Measurements from ENCODE around the gene RLN3. TPM values are rescaled to one million over a fixed set of nuclear protein-coding genes. Genes with fewer than 3 reads are reported as not detected.
"Not testable (repeated sequence)": the region's sequence is repeated elsewhere in the genome, so short reads cannot be mapped to it uniquely, and the experiment has no call there.

RLN3 gene
- total RNA-seq, 1 experiment from 2014 or later: not detected

DNA sequence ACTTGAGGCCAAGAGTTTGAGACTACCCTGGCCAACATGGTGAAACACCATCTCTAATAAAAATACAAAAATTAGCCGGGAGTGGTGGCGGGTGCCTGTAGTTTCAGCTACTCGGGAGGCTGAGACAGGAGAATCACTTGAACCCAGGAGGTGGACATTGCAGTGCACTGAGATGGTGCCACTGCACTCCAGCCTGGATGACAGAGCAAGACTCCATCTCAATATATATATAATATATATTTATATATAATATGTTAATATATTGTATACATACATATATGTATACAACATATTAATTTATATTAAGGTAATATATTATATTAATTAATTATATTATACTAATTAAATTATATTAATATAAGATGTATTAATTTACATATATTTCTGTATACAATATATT, 8.2 kb upstream of the RLN3 start:
- H3K36me3 ChIP-seq; H3K4me3 ChIP-seq; H3K27ac ChIP-seq; H3K9me3 ChIP-seq (replicated peaks); DNase-seq (ENCODE audit: low read depth in 1 of 2, low spot score in 2 of 2); H3K4me1 ChIP-seq (replicated peaks); H3K27me3 ChIP-seq (replicated peaks): not testable (repeated sequence)

GRCh38 chr19:14021474-14021873, 6.5 kb upstream of the RLN3 start:
- Histone ChIP-seq H3K36me3 (no peaks in the 10 kb centered on the region), H3K4me3 (no peak overlapping the region), H3K27ac (no peak overlapping the region), H3K9me3 (replicated peaks) (no peaks in the 10 kb centered on the region), H3K27me3 (replicated peaks) (no peaks in the 10 kb centered on the region), H3K4me1 (replicated peaks) (no peaks in the 10 kb centered on the region)
- DNase-seq (ENCODE audit: low read depth in 1 of 2, low spot score in 2 of 2): no peak

DNA sequence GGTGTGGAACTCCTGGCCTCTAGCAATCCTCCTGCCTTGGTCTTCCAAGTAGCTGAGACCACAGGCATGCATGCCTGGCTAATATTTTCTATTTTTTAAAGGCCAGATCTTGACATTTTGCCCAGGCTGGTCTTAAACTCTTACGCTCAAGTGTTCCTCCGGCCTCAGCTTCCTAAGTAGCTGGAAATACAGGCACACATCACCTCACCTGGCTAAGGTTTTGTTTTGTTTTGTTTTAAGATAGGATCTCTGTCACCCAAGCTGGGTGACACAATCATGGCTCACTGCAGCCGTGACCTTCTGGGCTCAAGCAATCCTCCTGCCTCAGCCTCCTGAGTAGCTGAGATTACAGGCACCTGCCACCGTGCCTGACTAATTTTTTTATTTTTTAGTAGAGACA, 5.5 kb upstream of the RLN3 start:
- H3K4me1 ChIP-seq (replicated peaks): no peaks in the 10 kb centered on the region
- H3K27me3 ChIP-seq (replicated peaks): no peaks in the 10 kb centered on the region
- no peak overlapping the region for H3K4me3 ChIP-seq
- no peak overlapping the region for H3K27ac ChIP-seq
- DNase-seq (ENCODE audit: low read depth in 1 of 2, low spot score in 2 of 2): no peak
- no peaks in the 10 kb centered on the region for H3K9me3 ChIP-seq (replicated peaks)
- H3K36me3 ChIP-seq: no peaks in the 10 kb centered on the region

GRCh38 chr19:14023404-14024235, 4.3 kb upstream of the RLN3 start:
- Histone ChIP-seq H3K9me3 (replicated peaks) (no peaks in the 10 kb centered on the region), H3K27ac (no peak overlapping the region), H3K4me1 (replicated peaks) (no peaks in the 10 kb centered on the region), H3K36me3 (no peaks in the 10 kb centered on the region), H3K27me3 (replicated peaks) (no peaks in the 10 kb centered on the region), H3K4me3 (no peak overlapping the region)
- DNase-seq (ENCODE audit: low read depth in 1 of 2, low spot score in 2 of 2): no peak

GRCh38 chr19:14026652-14027192, 1.2 kb upstream of the RLN3 start:
- not testable (repeated sequence) for H3K27me3 ChIP-seq (replicated peaks); H3K36me3 ChIP-seq; H3K4me1 ChIP-seq (replicated peaks)

DNA sequence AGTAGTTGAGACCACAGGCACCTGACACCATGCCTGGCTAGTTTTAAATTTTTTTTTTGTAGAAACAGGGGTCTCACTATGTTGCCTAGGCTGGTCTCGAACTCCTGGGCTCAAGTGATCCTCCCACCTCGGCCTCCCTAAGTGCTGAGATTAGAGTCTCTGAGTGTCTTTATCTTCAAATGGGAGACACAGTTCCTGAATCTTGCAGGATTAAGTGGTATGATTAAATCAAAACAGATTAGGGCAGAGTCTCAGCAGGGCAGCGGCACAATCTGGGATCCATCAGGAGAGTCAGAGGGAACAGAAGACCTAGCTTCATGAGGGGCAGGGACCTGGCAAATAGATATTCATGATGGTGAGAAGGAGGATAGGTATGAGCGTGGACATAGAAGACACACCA, 953 bp downstream of the RLN3 start:
- H3K36me3 ChIP-seq: no peaks in the 10 kb centered on the region
- H3K4me3 ChIP-seq: no peak overlapping the region
- no peaks in the 10 kb centered on the region for H3K27me3 ChIP-seq (replicated peaks)
- DNase-seq (ENCODE audit: low read depth in 1 of 2, low spot score in 2 of 2): no peak
- peaks cover 8% of the 10 kb centered on the region for H3K4me1 ChIP-seq (replicated peaks)
- H3K27ac ChIP-seq: no peak overlapping the region
- H3K9me3 ChIP-seq (replicated peaks): no peaks in the 10 kb centered on the region

More at GRCh38 chr19:14026652-14027192, 1.2 kb upstream of the RLN3 start:
- H3K9me3 ChIP-seq (replicated peaks); DNase-seq (ENCODE audit: low read depth in 1 of 2, low spot score in 2 of 2); H3K27ac ChIP-seq; H3K4me3 ChIP-seq: not testable (repeated sequence)

- Histone ChIP-seq H3K27ac (no peak overlapping the region), H3K4me1 (replicated peaks) (peaks cover 8% of the 10 kb centered on the region), H3K27me3 (replicated peaks) (no peaks in the 10 kb centered on the region), H3K36me3 (no peaks in the 10 kb centered on the region), H3K4me3 (peak overlapping the region; percentile 42), H3K9me3 (replicated peaks) (no peaks in the 10 kb centered on the region)
- DNase-seq (ENCODE audit: low read depth in 1 of 2, low spot score in 2 of 2): no peak
Observed at GRCh38 chr19:14030997-14031718, 3.2 kb downstream of the RLN3 start.

DNA sequence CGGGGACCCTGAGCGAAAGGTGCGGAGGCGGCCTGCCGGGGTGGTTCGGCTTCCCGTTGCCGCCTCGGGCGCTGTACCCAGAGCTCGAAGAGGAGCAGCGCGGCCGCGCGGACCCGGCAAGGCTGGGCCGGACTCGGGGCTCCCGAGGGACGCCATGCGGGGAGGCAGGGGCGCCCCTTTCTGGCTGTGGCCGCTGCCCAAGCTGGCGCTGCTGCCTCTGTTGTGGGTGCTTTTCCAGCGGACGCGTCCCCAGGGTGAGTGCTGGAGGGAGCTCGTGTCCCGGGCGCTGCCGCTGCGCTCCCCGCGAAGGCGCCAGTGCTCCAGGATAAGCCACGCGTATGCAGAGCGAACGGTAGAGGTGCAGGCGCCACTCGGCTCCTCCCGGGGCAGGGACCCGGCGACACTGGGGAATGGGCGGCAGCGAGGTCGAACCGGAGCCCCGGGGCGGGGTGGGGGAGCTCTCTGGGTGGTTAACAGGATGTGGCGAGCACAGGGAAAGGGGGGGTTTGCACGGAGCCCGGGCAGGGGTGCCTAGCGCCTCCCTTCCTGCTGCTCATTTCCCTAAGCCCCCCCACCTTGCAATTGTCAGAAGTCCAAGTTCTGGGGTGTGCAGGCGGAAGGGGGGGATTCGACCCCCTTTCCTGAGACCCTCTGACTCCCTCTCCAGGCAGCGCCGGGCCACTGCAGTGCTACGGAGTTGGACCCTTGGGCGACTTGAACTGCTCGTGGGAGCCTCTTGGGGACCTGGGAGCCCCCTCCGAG, 4.0 kb downstream of the RLN3 start, which contains the start of gene IL27RA:
Gene IL27RA, plus strand, starts transcription at position 44 of the 762 bp plus-strand sequence. Its CDS starts 111 bp downstream, at position 155.
- H3K4me1 ChIP-seq (replicated peaks): peaks cover 8% of the 10 kb centered on the region

DNA sequence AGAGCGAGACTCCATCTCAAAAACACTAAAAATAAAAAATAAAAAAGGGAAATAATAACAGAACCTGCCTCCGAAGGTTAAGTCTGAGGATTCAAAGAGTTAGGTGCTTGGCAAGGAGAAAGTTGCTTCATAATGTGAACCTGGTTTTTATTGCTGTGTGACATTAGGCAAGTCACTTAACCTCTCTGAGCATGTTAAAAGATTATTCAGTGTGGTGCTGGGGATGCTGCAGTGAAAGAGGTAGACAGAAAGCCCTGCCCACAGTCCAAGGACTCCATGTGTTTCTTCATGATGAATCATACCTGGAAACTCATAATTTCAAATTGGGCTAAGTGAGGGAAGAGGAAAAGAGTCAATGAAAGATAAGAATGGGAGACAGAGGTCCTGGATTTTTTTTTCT, 6.0 kb downstream of the RLN3 start:
- Histone ChIP-seq H3K4me3 (no peak overlapping the region), H3K9me3 (replicated peaks) (no peaks in the 10 kb centered on the region), H3K27ac (no peak overlapping the region), H3K27me3 (replicated peaks) (no peaks in the 10 kb centered on the region), H3K36me3 (no peaks in the 10 kb centered on the region), H3K4me1 (replicated peaks) (peaks cover 8% of the 10 kb centered on the region)
- DNase-seq (ENCODE audit: low read depth in 1 of 2, low spot score in 2 of 2): no peak

More for the DNA sequence above, 4.0 kb downstream of the RLN3 start, which contains the start of gene IL27RA:
- peak within 1 kb of the TSS; percentile 42 for H3K4me3 ChIP-seq
- H3K27ac ChIP-seq: no peak within 1 kb of the TSS
- H3K9me3 ChIP-seq (replicated peaks): no peaks in the 10 kb centered on the region
- peak; percentile 53 to 56 for DNase-seq (ENCODE audit: low read depth in 1 of 2, low spot score in 2 of 2)
- H3K36me3 ChIP-seq: no peaks in the 10 kb centered on the region
- no peaks in the 10 kb centered on the region for H3K27me3 ChIP-seq (replicated peaks)

DNA sequence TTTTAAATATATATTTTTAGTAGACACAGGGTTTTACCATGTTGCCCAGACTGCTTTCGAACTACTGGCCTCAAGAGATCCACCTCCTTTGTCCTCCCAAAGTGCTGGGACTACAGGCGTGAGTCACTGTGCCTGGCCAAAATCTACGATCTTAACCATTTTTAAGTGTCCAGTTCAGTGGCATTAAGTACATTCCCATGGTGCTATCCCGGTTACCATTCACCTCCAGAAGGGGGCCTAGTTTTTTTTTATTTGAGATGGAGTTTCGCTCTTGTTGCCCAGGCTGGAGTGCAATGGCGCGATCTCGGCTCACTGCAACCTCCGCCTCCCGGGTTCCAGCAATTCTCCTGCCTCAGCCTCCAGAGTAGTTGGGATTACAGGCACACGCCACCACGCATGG, 7.2 kb downstream of the RLN3 start:
- H3K36me3 ChIP-seq; H3K27me3 ChIP-seq (replicated peaks); H3K27ac ChIP-seq; DNase-seq (ENCODE audit: low read depth in 1 of 2, low spot score in 2 of 2); H3K4me3 ChIP-seq; H3K9me3 ChIP-seq (replicated peaks); H3K4me1 ChIP-seq (replicated peaks): not testable (repeated sequence)

DNA sequence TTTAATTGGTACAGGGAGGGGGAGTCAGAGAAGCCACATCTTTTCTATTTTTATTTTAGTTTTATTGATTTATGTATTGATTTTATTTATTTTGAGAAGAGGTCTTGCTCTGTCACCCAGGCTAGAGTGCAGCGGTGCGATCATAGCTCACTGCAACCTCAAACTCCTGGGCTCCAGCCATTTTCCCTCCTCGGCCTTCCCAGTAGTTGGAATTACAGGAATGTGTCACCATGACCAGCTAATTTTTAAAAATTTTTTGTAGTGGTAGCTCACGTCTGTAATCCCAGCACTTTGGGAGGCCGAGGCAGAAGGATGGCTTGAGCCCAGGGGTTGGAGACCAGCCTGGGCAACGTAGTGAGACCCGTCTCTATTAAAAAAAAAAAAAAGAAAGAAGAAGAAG, 7.8 kb downstream of the RLN3 start:
- H3K4me3 ChIP-seq: no peak overlapping the region
- H3K4me1 ChIP-seq (replicated peaks): peaks cover 8% of the 10 kb centered on the region
- no peaks in the 10 kb centered on the region for H3K36me3 ChIP-seq
- H3K27me3 ChIP-seq (replicated peaks): no peaks in the 10 kb centered on the region
- no peaks in the 10 kb centered on the region for H3K9me3 ChIP-seq (replicated peaks)
- no peak overlapping the region for H3K27ac ChIP-seq
- no peak for DNase-seq (ENCODE audit: low read depth in 1 of 2, low spot score in 2 of 2)

DNA sequence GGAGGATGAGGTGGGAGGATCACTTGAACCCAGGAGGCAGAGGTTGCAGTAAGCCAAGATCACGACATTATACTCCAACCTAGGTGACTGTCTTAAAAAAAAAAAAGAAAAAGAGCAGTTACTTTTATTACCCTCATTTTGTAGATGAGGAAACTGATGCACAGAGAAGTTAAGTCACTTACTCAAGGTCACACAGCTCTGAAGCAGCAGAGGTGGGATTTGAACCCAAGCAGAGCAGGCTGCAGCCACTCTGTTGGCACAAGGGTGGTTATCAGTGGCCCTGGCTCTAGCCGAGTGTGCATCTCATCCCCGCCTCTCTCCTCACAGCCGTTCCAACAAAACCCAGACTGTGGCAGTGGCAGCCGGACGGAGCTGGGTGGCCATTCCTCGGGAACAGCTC, 11.2 kb downstream of the RLN3 start:
- no peak for DNase-seq (ENCODE audit: low read depth in 1 of 2, low spot score in 2 of 2)
- Histone ChIP-seq H3K27me3 (replicated peaks) (no peaks in the 10 kb centered on the region), H3K4me3 (no peak overlapping the region), H3K4me1 (replicated peaks) (peaks cover 5% of the 10 kb centered on the region), H3K36me3 (no peaks in the 10 kb centered on the region), H3K9me3 (replicated peaks) (no peaks in the 10 kb centered on the region), H3K27ac (no peak overlapping the region)

DNA sequence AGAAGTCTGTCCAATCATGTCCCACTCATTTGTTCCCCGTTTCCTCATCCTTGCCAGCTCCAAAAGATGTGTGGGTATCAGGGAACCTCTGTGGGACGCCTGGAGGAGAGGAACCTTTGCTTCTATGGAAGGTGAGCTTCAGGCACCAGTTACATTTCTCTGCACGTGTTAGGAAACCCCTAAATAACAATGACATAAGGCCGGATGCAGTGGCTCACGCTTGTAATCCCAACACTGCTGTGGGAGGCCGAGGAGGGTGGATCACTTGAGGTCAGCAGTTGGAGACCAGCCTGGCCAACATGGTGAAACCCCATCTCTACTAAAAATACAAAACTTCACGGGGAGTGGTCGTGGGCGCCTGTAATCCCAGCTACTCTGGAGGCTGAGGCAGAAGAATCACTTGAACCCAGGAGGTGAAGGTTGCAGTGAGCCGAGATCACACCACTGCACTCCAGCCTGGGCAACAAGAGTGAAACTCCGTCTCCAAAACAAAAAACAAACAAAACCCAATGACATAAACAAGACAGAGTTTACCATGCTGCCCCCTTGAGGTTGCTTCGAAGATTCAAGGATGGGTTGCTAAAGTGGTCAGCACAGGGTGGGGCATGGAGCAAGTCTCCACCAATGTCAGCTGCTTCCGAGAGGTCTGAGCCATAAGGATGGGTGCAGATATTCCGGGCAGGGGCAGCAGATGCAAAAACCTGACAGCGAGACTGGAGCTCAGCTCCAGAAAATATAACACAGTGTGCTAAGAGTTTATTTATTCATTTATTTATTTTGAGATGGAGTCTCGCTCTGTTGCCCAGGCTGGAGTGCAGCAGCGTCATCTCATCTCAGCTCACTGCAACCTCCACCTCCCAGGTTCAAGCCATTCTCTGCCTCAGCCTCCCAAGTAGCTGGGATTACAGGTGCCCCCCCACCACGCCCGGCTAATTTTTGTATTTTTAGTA, 15.0 kb downstream of the RLN3 start:
- peak; percentile 60 to 61 for DNase-seq (ENCODE audit: low read depth in 1 of 2, low spot score in 2 of 2)
- H3K27me3 ChIP-seq (replicated peaks); H3K4me1 ChIP-seq (replicated peaks); H3K9me3 ChIP-seq (replicated peaks); H3K4me3 ChIP-seq; H3K36me3 ChIP-seq: not testable (repeated sequence)
- H3K27ac ChIP-seq: peak overlapping the region; percentile 44; the same call in 1 of the 2 replicates
